Measurements from ENCODE around the gene RPE.

Gene RPE

DNA sequence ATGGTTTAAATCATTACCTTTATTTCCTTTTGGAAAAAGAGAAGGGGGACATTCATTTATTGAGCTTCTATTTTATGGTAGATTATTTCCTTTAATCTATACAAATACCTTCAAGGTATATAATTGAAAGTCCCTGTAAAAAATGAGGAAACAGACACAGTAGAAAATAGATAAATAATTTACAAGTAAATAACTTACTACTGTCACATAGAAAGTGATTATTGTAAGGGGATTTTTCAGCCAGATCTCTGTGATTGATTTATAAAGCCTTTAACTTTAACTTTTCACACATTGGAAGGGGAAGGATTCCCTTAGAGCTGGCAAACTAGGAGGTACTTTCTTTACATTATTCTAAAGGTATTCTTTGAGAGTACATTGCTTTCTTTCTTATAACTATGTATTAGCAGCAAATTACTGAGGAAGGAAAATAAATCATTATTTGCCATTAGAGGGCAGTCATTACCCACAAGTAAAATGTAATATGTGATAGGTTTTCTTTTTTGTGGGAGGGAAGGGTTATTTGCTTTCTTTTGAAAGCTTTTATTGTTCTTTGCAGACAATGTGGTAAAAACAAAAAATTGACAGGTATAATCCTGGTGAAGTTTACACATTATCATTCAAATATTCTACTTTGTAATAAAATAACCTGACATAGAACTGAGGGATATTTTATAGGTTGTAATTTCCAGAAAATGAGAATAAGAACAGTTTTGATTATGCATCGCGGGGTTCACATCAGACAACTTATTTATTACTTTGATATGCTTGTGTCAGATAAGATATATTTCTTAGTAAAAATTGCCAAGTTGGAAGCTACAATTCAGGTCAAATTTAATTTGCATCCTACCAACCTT, 24.8 kb upstream of the RPE start:
- TF ChIP-seq, protein P1, sequence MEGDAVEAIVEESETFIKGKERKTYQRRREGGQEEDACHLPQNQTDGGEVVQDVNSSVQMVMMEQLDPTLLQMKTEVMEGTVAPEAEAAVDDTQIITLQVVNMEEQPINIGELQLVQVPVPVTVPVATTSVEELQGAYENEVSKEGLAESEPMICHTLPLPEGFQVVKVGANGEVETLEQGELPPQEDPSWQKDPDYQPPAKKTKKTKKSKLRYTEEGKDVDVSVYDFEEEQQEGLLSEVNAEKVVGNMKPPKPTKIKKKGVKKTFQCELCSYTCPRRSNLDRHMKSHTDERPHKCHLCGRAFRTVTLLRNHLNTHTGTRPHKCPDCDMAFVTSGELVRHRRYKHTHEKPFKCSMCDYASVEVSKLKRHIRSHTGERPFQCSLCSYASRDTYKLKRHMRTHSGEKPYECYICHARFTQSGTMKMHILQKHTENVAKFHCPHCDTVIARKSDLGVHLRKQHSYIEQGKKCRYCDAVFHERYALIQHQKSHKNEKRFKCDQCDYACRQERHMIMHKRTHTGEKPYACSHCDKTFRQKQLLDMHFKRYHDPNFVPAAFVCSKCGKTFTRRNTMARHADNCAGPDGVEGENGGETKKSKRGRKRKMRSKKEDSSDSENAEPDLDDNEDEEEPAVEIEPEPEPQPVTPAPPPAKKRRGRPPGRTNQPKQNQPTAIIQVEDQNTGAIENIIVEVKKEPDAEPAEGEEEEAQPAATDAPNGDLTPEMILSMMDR (IDR thresholded peaks at IDR 0.05; ENCODE audit: borderline replicate concordance, insufficient read depth, low read depth, low read length), result no peak
- no peak overlapping the region for H3K4me3 ChIP-seq (ENCODE audit: low read depth, low read length)

- TF ChIP-seq, protein P1 (IDR thresholded peaks at IDR 0.05; ENCODE audit: borderline replicate concordance, insufficient read depth, low read depth, low read length), result no peak
- H3K4me3 ChIP-seq (ENCODE audit: low read depth, low read length), result no peak overlapping the region
Measured at GRCh38 chr2:209984291-209984690, 18.1 kb upstream of the RPE start.

DNA sequence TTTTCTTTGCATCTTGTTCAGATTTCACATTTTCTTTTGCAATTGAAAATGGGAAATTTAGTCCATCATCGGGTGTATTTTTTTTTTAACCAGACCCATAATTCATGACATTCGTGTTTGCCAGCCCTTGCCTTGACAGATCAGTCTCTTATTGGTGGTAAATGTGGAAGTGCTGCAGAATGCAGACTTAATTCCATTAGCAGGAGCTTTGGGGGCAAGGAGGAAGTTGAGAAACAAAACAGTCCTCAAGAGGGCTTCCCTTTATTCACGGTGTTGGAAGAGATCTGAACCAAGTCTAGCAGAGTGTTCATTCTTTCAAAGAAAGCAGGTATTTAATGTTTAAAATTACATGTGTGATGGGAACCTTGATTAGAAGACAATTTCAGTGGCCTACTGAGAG, 16.6 kb upstream of the RPE start:
- no peak overlapping the region for H3K4me3 ChIP-seq (ENCODE audit: low read depth, low read length)
- TF ChIP-seq, protein P1 (IDR thresholded peaks at IDR 0.05; ENCODE audit: borderline replicate concordance, insufficient read depth, low read depth, low read length), result no peak

DNA sequence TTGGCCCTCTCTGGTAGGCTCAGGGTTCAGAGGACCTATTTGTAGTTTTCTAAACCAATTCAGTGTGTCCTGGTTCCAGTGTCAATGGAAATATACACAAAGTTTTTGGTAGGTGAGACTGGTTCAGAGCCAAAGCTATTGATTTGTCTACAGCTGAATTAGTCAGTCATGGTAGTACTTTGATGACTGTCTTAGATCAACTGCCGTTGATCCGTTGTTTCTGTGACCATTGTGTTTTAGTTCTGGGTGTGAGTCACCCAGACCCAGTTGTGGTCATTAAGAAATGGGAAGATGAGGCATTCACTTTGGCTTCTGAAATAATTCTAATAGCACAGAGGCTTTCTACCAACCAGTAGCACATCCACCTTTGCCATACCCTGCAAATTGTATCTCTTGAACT, 16.0 kb upstream of the RPE start:
- TF ChIP-seq, protein P1 (IDR thresholded peaks at IDR 0.05; ENCODE audit: borderline replicate concordance, insufficient read depth, low read depth, low read length), result no peak
- no peak overlapping the region for H3K4me3 ChIP-seq (ENCODE audit: low read depth, low read length)

DNA sequence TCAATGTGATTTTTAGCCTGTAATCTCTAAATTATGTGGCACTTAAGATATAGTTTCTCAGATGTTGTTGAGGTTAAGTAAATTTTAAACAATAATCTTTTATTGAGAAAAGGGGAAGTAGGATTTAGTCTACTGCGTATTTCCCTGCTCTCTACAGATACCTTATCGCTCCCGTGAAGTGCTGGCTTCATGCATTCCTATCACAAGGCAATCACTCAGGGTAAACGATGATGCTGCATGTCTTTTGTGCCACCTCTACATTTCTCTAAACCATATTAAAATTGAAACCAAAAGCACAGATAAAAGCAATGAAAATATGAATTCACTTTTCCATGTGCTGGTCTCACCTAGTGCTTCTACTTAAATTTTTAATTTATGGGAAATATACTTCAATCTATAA, 14.4 kb upstream of the RPE start:
- TF ChIP-seq, protein P1 (IDR thresholded peaks at IDR 0.05; ENCODE audit: borderline replicate concordance, insufficient read depth, low read depth, low read length), result no peak
- no peak overlapping the region for H3K4me3 ChIP-seq (ENCODE audit: low read depth, low read length)

DNA sequence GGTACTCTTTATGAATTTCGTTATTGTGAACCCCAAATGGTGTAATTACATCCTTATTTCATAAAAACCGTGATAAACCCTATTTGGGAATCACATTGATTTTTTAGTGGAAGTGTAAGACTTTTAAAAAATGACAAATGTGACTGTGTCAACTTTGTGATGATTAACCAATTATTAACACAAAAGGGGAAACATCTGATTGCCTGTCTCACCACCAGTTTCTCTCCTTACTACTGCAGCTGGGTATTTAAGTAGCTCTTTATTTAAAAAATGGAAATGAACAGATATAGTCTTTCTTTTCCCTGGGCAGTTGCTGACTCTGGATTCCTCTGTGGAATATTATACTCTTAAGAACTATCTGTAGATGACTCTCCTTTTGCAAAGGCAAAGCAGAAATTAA, 11.6 kb upstream of the RPE start:
- TF ChIP-seq, protein P1 (IDR thresholded peaks at IDR 0.05; ENCODE audit: borderline replicate concordance, insufficient read depth, low read depth, low read length), result no peak

GRCh38 chr2:209993968-209994367, 8.5 kb upstream of the RPE start:
- TF ChIP-seq, protein P1 (IDR thresholded peaks at IDR 0.05; ENCODE audit: borderline replicate concordance, insufficient read depth, low read depth, low read length), result no peak

More for the DNA sequence above, 11.6 kb upstream of the RPE start:
- no peak overlapping the region for H3K4me3 ChIP-seq (ENCODE audit: low read depth, low read length)

More at GRCh38 chr2:209993968-209994367, 8.5 kb upstream of the RPE start:
- H3K4me3 ChIP-seq (ENCODE audit: low read depth, low read length), result no peak overlapping the region

Data from GM12875 (cell line).